CD14-positive monocyte (primary cell): ENCODE data around the gene PCDHA1. TPM values are rescaled to one million over a fixed set of nuclear protein-coding genes. Genes with fewer than 3 reads are reported as not detected.

Experiments used
- DNase-seq, 3 donors: peaks; one replicate each; pipeline ENCODE4 v3.0.0-alpha.2; 2011 to 2022
- H2AFZ ChIP-seq: 2 replicates; pipeline ENCODE4 v1.6.0; 2012; ENCODE audit warnings: mild to moderate bottlenecking, low read depth, low read length, inconsistent platforms; ENCODE audit not compliant: insufficient read depth, poor library complexity, severe bottlenecking
- H3K27ac ChIP-seq, 2 donors: 1 replicate in 1 of 2; 2 replicates in 1 of 2; pipeline ENCODE4 v1.5.1; 2012 to 2013; ENCODE audit warnings: low read length in 2 of 2, control low read depth in 1 of 2, inconsistent platforms in 1 of 2, low read depth in 1 of 2, mild to moderate bottlenecking in 1 of 2
- H3K27me3 ChIP-seq, 2 donors: one replicate each; pipeline versions ENCODE4 v1.6.0 to v1.6.1; 2011 to 2013; ENCODE audit warnings: low read length in 2 of 2; ENCODE audit not compliant: control insufficient read depth in 2 of 2, insufficient read depth in 2 of 2
- H3K36me3 ChIP-seq, 2 donors: replicated peaks in 1 of 2; 1 replicate in 1 of 2; 2 replicates in 1 of 2; pipeline versions ENCODE4 v1.5.1 to v1.6.1; 2012 to 2013; ENCODE audit warnings: low read length in 2 of 2, control low read depth in 1 of 2, inconsistent platforms in 1 of 2, mild to moderate bottlenecking in 1 of 2; ENCODE audit not compliant: insufficient read depth in 2 of 2, control insufficient read depth in 1 of 2
- H3K4me1 ChIP-seq, 2 donors: 1 replicate in 1 of 2; 2 replicates in 1 of 2; pipeline versions ENCODE4 v1.5.1 to v1.6.1; 2012 to 2013; ENCODE audit warnings: low read length in 2 of 2, control low read depth in 1 of 2, inconsistent platforms in 1 of 2, mild to moderate bottlenecking in 1 of 2, moderate library complexity in 1 of 2; ENCODE audit not compliant: insufficient read depth in 2 of 2, control insufficient read depth in 1 of 2
- H3K4me2 ChIP-seq: replicated peaks from 2 replicates; pipeline ENCODE3; 2012; ENCODE audit warnings: low read length, moderate library complexity, mild to moderate bottlenecking; ENCODE audit not compliant: poor library complexity, severe bottlenecking; ENCODE audit errors: extremely low read depth
- H3K4me3 ChIP-seq, 3 experiments: fragments of 200-600 bp in 1 of 3; sonication (generic) in 1 of 3; replicated peaks in 1 of 3; 1 replicate in 2 of 3; 2 replicates in 1 of 3; pipeline ENCODE4 v1.5.1; 2011 to 2013; ENCODE audit warnings: low read length in 3 of 3, mild to moderate bottlenecking in 3 of 3, control low read depth in 2 of 3, low read depth in 2 of 3, inconsistent platforms in 1 of 3, moderate library complexity in 1 of 3
- H3K79me2 ChIP-seq: 2 replicates; pipeline ENCODE4 v1.6.0; 2012; ENCODE audit warnings: mild to moderate bottlenecking, control low read depth, inconsistent platforms, low read length, moderate library complexity; ENCODE audit not compliant: insufficient read depth
- H3K9ac ChIP-seq: 2 replicates; pipeline ENCODE4 v1.6.0; 2017; ENCODE audit warnings: low read length, mild to moderate bottlenecking; ENCODE audit not compliant: insufficient read depth, poor library complexity, severe bottlenecking
- H3K9me3 ChIP-seq, 2 donors: replicated peaks in 1 of 2; 1 replicate in 1 of 2; 2 replicates in 1 of 2; pipeline versions ENCODE4 v1.5.1 to v1.6.1; 2012 to 2013; ENCODE audit warnings: low read length in 2 of 2, control low read depth in 1 of 2; ENCODE audit not compliant: control insufficient read depth in 1 of 2, insufficient read depth in 1 of 2
- H4K20me1 ChIP-seq: 2 replicates; pipeline ENCODE4 v1.6.0; 2012; ENCODE audit warnings: mild to moderate bottlenecking, low read length, control low read depth, moderate library complexity; ENCODE audit not compliant: insufficient read depth
- H3K27ac Mint-ChIP-seq, 7 donors: one replicate each; pipeline ENCODE4 v1.8.0; 2020; ENCODE audit warnings: mild to moderate bottlenecking in 7 of 7, mixed read lengths in 7 of 7, moderate library complexity in 6 of 7, inconsistent platforms in 2 of 7
- H3K27me3 Mint-ChIP-seq, 3 donors: one replicate each; pipeline ENCODE4 v1.8.0; 2021 to 2022; ENCODE audit warnings: low read depth in 3 of 3, mild to moderate bottlenecking in 3 of 3, mixed read lengths in 3 of 3, moderate library complexity in 3 of 3, inconsistent platforms in 1 of 3
- H3K36me3 Mint-ChIP-seq, 2 donors: one replicate each; pipeline ENCODE4 v1.8.0; 2020; ENCODE audit warnings: mixed read lengths in 2 of 2, inconsistent platforms in 1 of 2, mild to moderate bottlenecking in 1 of 2
- H3K4me1 Mint-ChIP-seq: one replicate; pipeline ENCODE4 v1.8.0; 2020; ENCODE audit warnings: mild to moderate bottlenecking, mixed read lengths
- H3K4me3 Mint-ChIP-seq, 2 donors: one replicate each; pipeline ENCODE4 v1.8.0; 2020; ENCODE audit warnings: mild to moderate bottlenecking in 2 of 2, mixed read lengths in 2 of 2, moderate library complexity in 1 of 2
- H3K9me3 Mint-ChIP-seq, 7 donors: one replicate each; pipeline ENCODE4 v1.8.0; 2020 to 2022; ENCODE audit warnings: mixed read lengths in 7 of 7, mild to moderate bottlenecking in 6 of 7, moderate library complexity in 6 of 7, inconsistent platforms in 2 of 7
- CTCF ChIP-seq: fragments of 200-600 bp; IDR thresholded peaks from one replicate; pipeline ENCODE4 v1.8.0; 2022; ENCODE audit warnings: antibody characterized with exemption, mild to moderate bottlenecking
- WGBS: methylation state at CpG from one replicate; pipeline ENCODE4 v1.1.5; 2013; ENCODE audit warnings: missing lambda C conversion rate; ENCODE audit not compliant: insufficient coverage; 5-methylcytosine and 5-hydroxymethylcytosine counted together
- intact Hi-C, 2 donors: fragments of 100-400 bp; cut with micrococcal nuclease; formaldehyde crosslinking; loops; one replicate each; pipeline versions ENCODE4 v1.15.0 to v1.15.1; 2023
- polyA plus RNA-seq, 3 donors: library from polyadenylated mRNA; depleted of rRNA in 1 of 3; unstranded in 2 of 3; stranded (reverse) in 1 of 3; fragments of 300-500 nt in 2 of 3; fragments of >200 nt in 1 of 3; fragmentation: Illumina TruSeq in 2 of 3; gene quantifications; 1 replicate in 2 of 3; 2 replicates in 1 of 3; pipeline ENCODE4 v1.2.3, GENCODE V29; 2012 to 2021

The PCDHA1 gene
- polyA plus RNA-seq, 3 donors = not detected

DNA sequence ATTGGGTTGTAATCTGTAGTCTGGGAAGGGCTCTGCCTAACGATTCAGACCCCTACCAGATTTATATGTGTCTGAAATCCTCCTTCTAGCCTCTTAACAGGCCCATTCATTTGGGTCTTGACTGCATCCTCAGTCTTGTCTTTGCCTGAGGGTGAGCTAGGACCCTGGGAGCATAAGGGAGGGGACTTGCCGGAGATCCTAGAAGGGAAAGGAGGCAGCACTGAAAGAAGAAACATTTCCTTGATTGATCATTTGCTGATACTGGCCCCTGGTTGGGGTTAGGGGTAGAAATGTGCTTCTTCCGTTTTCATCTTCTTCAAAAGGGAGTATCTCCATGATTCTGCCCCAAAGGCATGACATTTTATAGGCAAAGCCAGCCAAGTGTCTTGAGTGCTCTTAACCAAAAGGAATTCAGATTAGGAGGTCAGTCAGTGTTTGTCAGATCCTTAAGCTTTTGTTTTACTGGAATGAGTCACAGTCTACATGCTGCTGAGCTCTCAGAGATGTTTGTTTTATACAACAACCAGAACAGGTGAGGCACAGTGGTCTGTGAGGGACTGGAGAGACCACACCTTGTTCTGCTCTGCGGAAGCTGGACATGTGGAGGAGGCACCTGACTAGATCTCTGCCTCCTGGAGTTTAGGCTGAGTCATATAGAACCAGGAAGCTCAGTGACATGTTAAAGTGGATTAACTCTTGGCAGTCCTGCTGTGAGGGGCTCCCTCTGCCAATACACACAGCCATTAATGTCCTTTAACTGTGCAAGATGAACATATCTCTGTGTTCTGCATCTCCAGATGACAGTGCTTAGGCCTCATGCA is 218.1 kb downstream of the PCDHA1 start:
- no peaks in the 10 kb centered on the region for H3K4me1 Mint-ChIP-seq
- Histone ChIP-seq H3K4me3 (no peak overlapping the region), H3K79me2 (no peaks in the 10 kb centered on the region), H3K9me3 (peaks cover 4 to 12% of the 10 kb centered on the region in 2 donors), H3K36me3 (no peaks in the 10 kb centered on the region), H2AFZ (no peak overlapping the region), H4K20me1 (no peaks in the 10 kb centered on the region), H3K4me2 (no peak overlapping the region), H3K4me1 (no peaks in the 10 kb centered on the region), H3K27ac (no peak overlapping the region), H3K9ac (no peak overlapping the region), H3K27me3 (peaks cover 4 to 17% of the 10 kb centered on the region in 2 donors)
- H3K27ac Mint-ChIP-seq = no peak overlapping the region
- H3K36me3 Mint-ChIP-seq = no peaks in the 10 kb centered on the region
- H3K9me3 Mint-ChIP-seq = peaks cover 11 to 22% (median 16%) of the 10 kb centered on the region in 7 donors
- no peak for TF ChIP-seq CTCF
- intact Hi-C loops = no loop called here
- H3K27me3 Mint-ChIP-seq = peaks cover 12 to 23% (median 18%) of the 10 kb centered on the region in 3 donors
- DNase-seq = no peak
- H3K4me3 Mint-ChIP-seq = no peak overlapping the region
- 42% methylated on average over 2 of the region's 4 CpGs for whole genome bisulfite sequencing

DNA sequence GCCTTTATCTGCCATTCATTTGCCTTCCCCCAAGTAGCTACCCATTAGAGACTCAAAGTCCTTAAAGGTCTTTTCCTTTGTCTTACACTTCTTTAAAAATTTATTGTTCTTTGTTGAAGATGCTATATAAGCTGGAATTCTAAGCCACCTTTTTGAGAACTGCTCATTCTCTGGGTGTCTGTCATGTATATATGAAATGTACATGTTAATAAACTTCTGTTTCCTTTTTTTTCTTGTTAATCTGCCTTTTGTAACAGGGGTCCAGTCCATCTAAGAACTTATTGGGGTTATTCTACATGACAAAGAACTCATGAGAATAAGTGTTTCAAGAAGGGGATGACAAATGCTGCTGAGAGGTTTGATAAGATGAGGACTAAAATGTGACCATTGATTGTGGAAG is 221.9 kb downstream of the PCDHA1 start:
- Histone ChIP-seq H3K79me2 (no peaks in the 10 kb centered on the region), H2AFZ (no peak overlapping the region), H3K27ac (no peak overlapping the region), H3K9ac (no peak overlapping the region), H4K20me1 (no peaks in the 10 kb centered on the region), H3K4me3 (no peak overlapping the region), H3K36me3 (no peaks in the 10 kb centered on the region), H3K4me1 (no peaks in the 10 kb centered on the region), H3K27me3 (no peaks in the 10 kb centered on the region), H3K4me2 (no peak overlapping the region), H3K9me3 (peaks cover 5 to 14% of the 10 kb centered on the region in 2 donors)
- Mint-ChIP-seq H3K4me3 (no peak overlapping the region), H3K4me1 (no peaks in the 10 kb centered on the region), H3K27me3 (peaks cover 0 to 8% (median 2%) of the 10 kb centered on the region in 3 donors), H3K36me3 (no peaks in the 10 kb centered on the region), H3K27ac (no peak overlapping the region), H3K9me3 (peaks cover 7 to 21% (median 9%) of the 10 kb centered on the region in 7 donors)
- intact Hi-C loops = no loop called here
- no peak for TF ChIP-seq CTCF
- no peak for DNase-seq
